Measurements from ENCODE around the gene ALDH9A1.
A peak's percentile ranks its signal among the peaks of the same experiment; 100 is the strongest.
"Not testable (repeated sequence)": the region's sequence is repeated elsewhere in the genome, so short reads cannot be mapped to it uniquely, and the experiment has no call there.

Gene ALDH9A1

GRCh38 chr1:165697881-165698760 lies at the start of gene ALDH9A1:
Gene ALDH9A1, minus strand, starts transcription at chr1:165698562. Its CDS starts 4 bp downstream, at chr1:165698558.
- Histone ChIP-seq H3K4me1 (ENCODE audit: insufficient read depth, poor library complexity, severe bottlenecking) (peaks cover 17% of the 10 kb centered on the region), H3K4me3 (ENCODE audit: severe bottlenecking) (peak within 1 kb of the TSS; percentile 98), H3K36me3 (ENCODE audit: low read depth) (peaks cover 19% of the 10 kb centered on the region), H3K27ac (ENCODE audit: poor library complexity, severe bottlenecking) (peak within 1 kb of the TSS; percentile 88), H3K27me3 (ENCODE audit: insufficient read depth, poor library complexity, severe bottlenecking) (no peaks in the 10 kb centered on the region), H3K9me3 (ENCODE audit: severe bottlenecking) (no peaks in the 10 kb centered on the region)
- TF ChIP-seq CTCF (IDR thresholded peaks at IDR 0.05; ENCODE audit: poor library complexity, severe bottlenecking), result peak; percentile 57
- ATAC-seq (ENCODE audit: low read depth) (peak; percentile 88), DNase-seq (ENCODE audit: low spot score) (peak; percentile 76)

- H3K9me3 ChIP-seq (ENCODE audit: severe bottlenecking), result no peaks in the 10 kb centered on the region
- H3K4me3 ChIP-seq (ENCODE audit: severe bottlenecking), result no peak overlapping the region
- no peak for DNase-seq (ENCODE audit: low spot score)
- peaks cover 41% of the 10 kb centered on the region for H3K36me3 ChIP-seq (ENCODE audit: low read depth)
- no peak overlapping the region for H3K27ac ChIP-seq (ENCODE audit: poor library complexity, severe bottlenecking)
- no peak for ATAC-seq (ENCODE audit: low read depth)
- H3K27me3 ChIP-seq (ENCODE audit: insufficient read depth, poor library complexity, severe bottlenecking), result no peaks in the 10 kb centered on the region
- TF ChIP-seq CTCF (IDR thresholded peaks at IDR 0.05; ENCODE audit: poor library complexity, severe bottlenecking), result no peak
- H3K4me1 ChIP-seq (ENCODE audit: insufficient read depth, poor library complexity, severe bottlenecking), result no peaks in the 10 kb centered on the region
Measured at GRCh38 chr1:165747632-165748447, 49.5 kb upstream of the ALDH9A1 start.

- peaks cover 54% of the 10 kb centered on the region for H3K36me3 ChIP-seq (ENCODE audit: low read depth)
- not testable (repeated sequence) for H3K27ac ChIP-seq (ENCODE audit: poor library complexity, severe bottlenecking); H3K27me3 ChIP-seq (ENCODE audit: insufficient read depth, poor library complexity, severe bottlenecking); H3K4me1 ChIP-seq (ENCODE audit: insufficient read depth, poor library complexity, severe bottlenecking); H3K9me3 ChIP-seq (ENCODE audit: severe bottlenecking); DNase-seq (ENCODE audit: low spot score); H3K4me3 ChIP-seq (ENCODE audit: severe bottlenecking); ATAC-seq (ENCODE audit: low read depth)
Measured at GRCh38 chr1:165744913-165745312, 46.6 kb upstream of the ALDH9A1 start.

GRCh38 chr1:165742194-165742593 lies 43.8 kb upstream of the ALDH9A1 start:
- Histone ChIP-seq H3K36me3 (ENCODE audit: low read depth) (peaks cover 49% of the 10 kb centered on the region), H3K4me3 (ENCODE audit: severe bottlenecking) (no peak overlapping the region), H3K4me1 (ENCODE audit: insufficient read depth, poor library complexity, severe bottlenecking) (no peaks in the 10 kb centered on the region), H3K9me3 (ENCODE audit: severe bottlenecking) (no peaks in the 10 kb centered on the region), H3K27ac (ENCODE audit: poor library complexity, severe bottlenecking) (no peak overlapping the region), H3K27me3 (ENCODE audit: insufficient read depth, poor library complexity, severe bottlenecking) (no peaks in the 10 kb centered on the region)
- no peak for TF ChIP-seq CTCF (IDR thresholded peaks at IDR 0.05; ENCODE audit: poor library complexity, severe bottlenecking)
- ATAC-seq (ENCODE audit: low read depth) (no peak), DNase-seq (ENCODE audit: low spot score) (no peak)

- no peaks in the 10 kb centered on the region for H3K27me3 ChIP-seq (ENCODE audit: insufficient read depth, poor library complexity, severe bottlenecking)
- no peaks in the 10 kb centered on the region for H3K4me1 ChIP-seq (ENCODE audit: insufficient read depth, poor library complexity, severe bottlenecking)
- no peak overlapping the region for H3K4me3 ChIP-seq (ENCODE audit: severe bottlenecking)
- no peak for TF ChIP-seq CTCF (IDR thresholded peaks at IDR 0.05; ENCODE audit: poor library complexity, severe bottlenecking)
- no peak overlapping the region for H3K27ac ChIP-seq (ENCODE audit: poor library complexity, severe bottlenecking)
- DNase-seq (ENCODE audit: low spot score) (no peak), ATAC-seq (ENCODE audit: low read depth) (no peak)
- H3K9me3 ChIP-seq (ENCODE audit: severe bottlenecking), result no peaks in the 10 kb centered on the region
- peaks cover 38% of the 10 kb centered on the region for H3K36me3 ChIP-seq (ENCODE audit: low read depth)
Measured at GRCh38 chr1:165738794-165739193, 40.4 kb upstream of the ALDH9A1 start.

Data from RWPE2 (cell line).